Measurements from ENCODE around the gene CFAP61.

Gene CFAP61

GRCh38 chr20:20370094-20370575 lies 317.8 kb downstream of the CFAP61 start:
- H3K4me2 ChIP-seq (ENCODE audit: low read depth, low read length, poor library complexity, severe bottlenecking): no peak overlapping the region

DNA sequence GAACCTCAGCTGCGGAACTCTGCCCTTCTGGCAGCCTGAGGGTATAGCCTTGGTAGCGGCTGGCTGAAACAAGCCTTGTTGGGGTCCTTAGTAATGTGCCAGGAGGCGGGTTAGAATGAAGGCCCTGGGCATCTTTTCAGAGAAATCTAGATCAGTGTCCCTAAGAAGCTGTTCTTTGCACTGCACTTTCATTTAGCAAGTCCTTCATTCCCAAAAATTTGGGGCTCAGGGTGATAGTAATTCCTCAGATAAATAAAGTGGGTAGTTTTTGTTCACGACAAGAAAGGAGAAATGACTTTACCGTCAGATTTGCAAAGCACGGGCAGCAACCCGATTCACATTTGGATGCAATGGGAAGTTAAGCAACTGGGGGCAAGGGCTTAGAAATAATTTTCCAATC lies 318.8 kb downstream of the CFAP61 start:
- no peak overlapping the region for H3K4me3 ChIP-seq (ENCODE audit: low read length, poor library complexity, severe bottlenecking)
- no peaks in the 10 kb centered on the region for H3F3A ChIP-seq (ENCODE audit: low read depth)
- no peaks in the 10 kb centered on the region for H3K79me2 ChIP-seq (ENCODE audit: insufficient read depth, low read length)
- H3K27me3 ChIP-seq (ENCODE audit: insufficient read depth, low read length, poor library complexity, severe bottlenecking): no peaks in the 10 kb centered on the region
- H3K4me2 ChIP-seq (ENCODE audit: low read depth, low read length, poor library complexity, severe bottlenecking): no peak overlapping the region
- no peaks in the 10 kb centered on the region for H3K36me3 ChIP-seq (ENCODE audit: insufficient read depth, low read length)
- no peaks in the 10 kb centered on the region for H4K20me1 ChIP-seq (ENCODE audit: insufficient read depth, low read length, poor library complexity, severe bottlenecking)
- H2AFZ ChIP-seq (ENCODE audit: low read length): no peak overlapping the region
- H3K9me3 ChIP-seq (ENCODE audit: insufficient read depth, low read depth, low read length): no peaks in the 10 kb centered on the region
- H3K4me1 ChIP-seq (ENCODE audit: insufficient read depth, low read length, poor library complexity, severe bottlenecking): no peaks in the 10 kb centered on the region
- no peaks in the 10 kb centered on the region for H3K9me2 ChIP-seq (replicated peaks; ENCODE audit: low read depth, low read length)
- TF ChIP-seq CTCF (conservative IDR thresholded peaks at IDR 0.05; ENCODE audit: low read length) (no peak), EZH2phosphoT487 (IDR thresholded peaks at IDR 0.05; ENCODE audit: borderline replicate concordance) (no peak)
- H3K9ac ChIP-seq (ENCODE audit: low read depth, low read length, poor library complexity, severe bottlenecking): no peak overlapping the region

More at GRCh38 chr20:20370094-20370575, 317.8 kb downstream of the CFAP61 start:
- Histone ChIP-seq H3K4me3 (ENCODE audit: low read length, poor library complexity, severe bottlenecking) (no peak overlapping the region), H3K36me3 (ENCODE audit: insufficient read depth, low read length) (no peaks in the 10 kb centered on the region), H3K27me3 (ENCODE audit: insufficient read depth, low read length, poor library complexity, severe bottlenecking) (no peaks in the 10 kb centered on the region), H3K9me2 (replicated peaks; ENCODE audit: low read depth, low read length) (no peaks in the 10 kb centered on the region), H3K4me1 (ENCODE audit: insufficient read depth, low read length, poor library complexity, severe bottlenecking) (no peaks in the 10 kb centered on the region), H3K9ac (ENCODE audit: low read depth, low read length, poor library complexity, severe bottlenecking) (no peak overlapping the region), H3K9me3 (ENCODE audit: insufficient read depth, low read depth, low read length) (no peaks in the 10 kb centered on the region), H2AFZ (ENCODE audit: low read length) (no peak overlapping the region), H4K20me1 (ENCODE audit: insufficient read depth, low read length, poor library complexity, severe bottlenecking) (no peaks in the 10 kb centered on the region), H3F3A (ENCODE audit: low read depth) (no peaks in the 10 kb centered on the region), H3K79me2 (ENCODE audit: insufficient read depth, low read length) (no peaks in the 10 kb centered on the region)
- TF ChIP-seq CTCF (conservative IDR thresholded peaks at IDR 0.05; ENCODE audit: low read length): no peak
- no peak for TF ChIP-seq EZH2phosphoT487 (IDR thresholded peaks at IDR 0.05; ENCODE audit: borderline replicate concordance)

DNA sequence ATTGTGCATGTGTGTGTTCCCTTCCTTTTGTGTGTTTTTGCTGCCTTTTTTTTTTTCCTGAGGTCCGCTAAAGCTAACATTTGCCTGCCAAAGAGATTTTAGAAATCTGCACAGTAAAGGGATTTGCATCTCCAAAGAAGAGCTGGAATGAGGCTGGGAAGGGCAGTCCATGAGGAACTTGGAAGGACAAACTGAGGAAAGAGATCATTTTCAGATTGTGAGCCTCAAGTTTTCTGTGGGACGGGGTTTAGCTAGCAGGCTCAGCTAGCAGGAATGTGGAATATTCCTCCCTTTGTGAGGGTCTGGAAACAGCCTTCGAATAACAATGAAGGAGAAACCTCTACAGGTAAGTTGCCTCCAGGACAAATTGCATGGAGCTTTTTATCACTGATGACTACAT lies 319.3 kb downstream of the CFAP61 start:
- Histone ChIP-seq H3K4me2 (ENCODE audit: low read depth, low read length, poor library complexity, severe bottlenecking) (no peak overlapping the region), H4K20me1 (ENCODE audit: insufficient read depth, low read length, poor library complexity, severe bottlenecking) (no peaks in the 10 kb centered on the region)

More for the DNA sequence above, 319.3 kb downstream of the CFAP61 start:
- Histone ChIP-seq H3K9ac (ENCODE audit: low read depth, low read length, poor library complexity, severe bottlenecking) (no peak overlapping the region), H3K27me3 (ENCODE audit: insufficient read depth, low read length, poor library complexity, severe bottlenecking) (no peaks in the 10 kb centered on the region), H2AFZ (ENCODE audit: low read length) (no peak overlapping the region), H3K36me3 (ENCODE audit: insufficient read depth, low read length) (no peaks in the 10 kb centered on the region), H3K4me1 (ENCODE audit: insufficient read depth, low read length, poor library complexity, severe bottlenecking) (no peaks in the 10 kb centered on the region), H3K4me3 (ENCODE audit: low read length, poor library complexity, severe bottlenecking) (no peak overlapping the region), H3F3A (ENCODE audit: low read depth) (no peaks in the 10 kb centered on the region), H3K9me2 (replicated peaks; ENCODE audit: low read depth, low read length) (no peaks in the 10 kb centered on the region), H3K79me2 (ENCODE audit: insufficient read depth, low read length) (no peaks in the 10 kb centered on the region), H3K9me3 (ENCODE audit: insufficient read depth, low read depth, low read length) (no peaks in the 10 kb centered on the region)
- TF ChIP-seq CTCF (conservative IDR thresholded peaks at IDR 0.05; ENCODE audit: low read length): no peak
- no peak for TF ChIP-seq EZH2phosphoT487 (IDR thresholded peaks at IDR 0.05; ENCODE audit: borderline replicate concordance)

Measured in Loucy (cell line).